Natural killer cell treated with Interleukin-12 subunit alpha and Interleukin-12 subunit beta and Interleukin-15 and Interleukin-18, amount 100 ng/mL, for 72 hours (primary cell): ENCODE measurements around the gene CLIP4. TPM values are rescaled to one million over a fixed set of nuclear protein-coding genes. Genes with fewer than 3 reads are reported as not detected.

ENCODE experiments used
- ATAC-seq, 2 donors: fragments of 150-1000 bp; cut with Tn5 transposase in 1 of 2; sonication (Bioruptor Pico), chemical (Tn5 transposase) in 1 of 2; 2 replicates each; pipeline ENCODE4 v1.10.0; 2021
- DNase-seq: peaks from one replicate; pipeline ENCODE4 v3.0.0; 2022; ENCODE audit warnings: low spot score
- H3K27ac Mint-ChIP-seq, 2 donors: 1 replicate in 1 of 2; 2 replicates in 1 of 2; pipeline ENCODE4 v1.8.0; 2022; ENCODE audit warnings: mixed read lengths in 2 of 2, mild to moderate bottlenecking in 1 of 2, moderate library complexity in 1 of 2
- H3K27me3 Mint-ChIP-seq, 2 donors: 1 replicate in 1 of 2; 2 replicates in 1 of 2; pipeline ENCODE4 v1.8.0; 2022; ENCODE audit warnings: mixed read lengths in 2 of 2
- H3K36me3 Mint-ChIP-seq: one replicate; pipeline ENCODE4 v1.8.0; 2022; ENCODE audit warnings: mixed read lengths
- H3K4me1 Mint-ChIP-seq, 2 donors: 1 replicate in 1 of 2; 2 replicates in 1 of 2; pipeline ENCODE4 v1.8.0; 2022; ENCODE audit warnings: low read depth in 2 of 2, mixed read lengths in 2 of 2, mild to moderate bottlenecking in 1 of 2
- H3K4me3 Mint-ChIP-seq: one replicate; pipeline ENCODE4 v1.8.0; 2022; ENCODE audit warnings: mixed read lengths
- H3K9me3 Mint-ChIP-seq: 2 replicates; pipeline ENCODE4 v1.8.0; 2022; ENCODE audit warnings: mixed read lengths
- total RNA-seq, 2 donors: library from RNA; stranded (reverse); gene quantifications; one replicate each; pipeline ENCODE4 v1.2.3, GENCODE V29; 2022

CLIP4 gene
- total RNA-seq: 10 to 100 TPM; 24.4 to 40.6 TPM

- Mint-ChIP-seq H3K4me3 (peak within 1 kb of the TSS; percentile 98), H3K27me3 (peaks cover 3 to 5% of the 10 kb centered on the region in 2 donors), H3K9me3 (no peaks in the 10 kb centered on the region), H3K4me1 (peaks cover 27 to 45% of the 10 kb centered on the region in 2 donors), H3K27ac (peak within 1 kb of the TSS; percentile 95 to 97), H3K36me3 (no peaks in the 10 kb centered on the region)
- peak; percentile 90 for DNase-seq
- ATAC-seq: peak; percentile 89 to 95
These were observed at the start of gene CLIP4 for GRCh38 chr2:29114946-29115609. Gene CLIP4, plus strand, starts transcription at chr2:29115415. Its CDS starts 5,974 bp downstream, at chr2:29121389.

- Mint-ChIP-seq H3K4me1 (no peaks in the 10 kb centered on the region), H3K27me3 (no peaks in the 10 kb centered on the region), H3K36me3 (no peaks in the 10 kb centered on the region), H3K9me3 (no peaks in the 10 kb centered on the region), H3K27ac (no peak overlapping the region), H3K4me3 (no peak overlapping the region)
- ATAC-seq (no peak), DNase-seq (no peak)
These were observed 48.8 kb upstream of the CLIP4 start for GRCh38 chr2:29066271-29066860.

GRCh38 chr2:29066997-29067605 lies 48.1 kb upstream of the CLIP4 start:
- Mint-ChIP-seq H3K9me3 (no peaks in the 10 kb centered on the region), H3K4me1 (no peaks in the 10 kb centered on the region), H3K36me3 (no peaks in the 10 kb centered on the region), H3K27ac (no peak overlapping the region), H3K27me3 (no peaks in the 10 kb centered on the region), H3K4me3 (no peak overlapping the region)
- DNase-seq (no peak), ATAC-seq (no peak)

- Mint-ChIP-seq H3K27ac (no peak overlapping the region), H3K36me3 (no peaks in the 10 kb centered on the region), H3K4me3 (no peak overlapping the region), H3K9me3 (no peaks in the 10 kb centered on the region), H3K4me1 (no peaks in the 10 kb centered on the region), H3K27me3 (no peaks in the 10 kb centered on the region)
- no peak for DNase-seq
- no peak for ATAC-seq
These were observed 46.7 kb upstream of the CLIP4 start for GRCh38 chr2:29068513-29068912.

GRCh38 chr2:29070526-29070925 lies 44.7 kb upstream of the CLIP4 start:
- Mint-ChIP-seq H3K36me3 (no peaks in the 10 kb centered on the region), H3K27ac (no peak overlapping the region), H3K4me3 (no peak overlapping the region), H3K27me3 (no peaks in the 10 kb centered on the region), H3K9me3 (no peaks in the 10 kb centered on the region), H3K4me1 (no peaks in the 10 kb centered on the region)
- DNase-seq (no peak), ATAC-seq (no peak)

GRCh38 chr2:29071032-29071975 lies 43.9 kb upstream of the CLIP4 start:
- no peak for DNase-seq
- no peaks in the 10 kb centered on the region for H3K9me3 Mint-ChIP-seq
- H3K27ac Mint-ChIP-seq: no peak overlapping the region
- no peaks in the 10 kb centered on the region for H3K36me3 Mint-ChIP-seq
- H3K4me3 Mint-ChIP-seq: no peak overlapping the region
- no peaks in the 10 kb centered on the region for H3K27me3 Mint-ChIP-seq
- peak in 1 of 2 donors; percentile 41 for ATAC-seq
- H3K4me1 Mint-ChIP-seq: no peaks in the 10 kb centered on the region

- no peaks in the 10 kb centered on the region for H3K9me3 Mint-ChIP-seq
- H3K4me3 Mint-ChIP-seq: no peak overlapping the region
- ATAC-seq (no peak), DNase-seq (no peak)
- no peaks in the 10 kb centered on the region for H3K27me3 Mint-ChIP-seq
- H3K27ac Mint-ChIP-seq: no peak overlapping the region
- no peaks in the 10 kb centered on the region for H3K36me3 Mint-ChIP-seq
- no peaks in the 10 kb centered on the region for H3K4me1 Mint-ChIP-seq
These were observed 43.0 kb upstream of the CLIP4 start for GRCh38 chr2:29072251-29072650.

GRCh38 chr2:29072971-29073725 lies 42.1 kb upstream of the CLIP4 start:
- no peaks in the 10 kb centered on the region for H3K27me3 Mint-ChIP-seq
- no peaks in the 10 kb centered on the region for H3K36me3 Mint-ChIP-seq
- H3K9me3 Mint-ChIP-seq: no peaks in the 10 kb centered on the region
- ATAC-seq (no peak), DNase-seq (no peak)
- no peaks in the 10 kb centered on the region for H3K4me1 Mint-ChIP-seq
- no peak overlapping the region for H3K27ac Mint-ChIP-seq
- H3K4me3 Mint-ChIP-seq: no peak overlapping the region

- Mint-ChIP-seq H3K4me1 (no peaks in the 10 kb centered on the region), H3K27ac (no peak overlapping the region), H3K36me3 (no peaks in the 10 kb centered on the region), H3K4me3 (no peak overlapping the region), H3K9me3 (no peaks in the 10 kb centered on the region), H3K27me3 (no peaks in the 10 kb centered on the region)
- ATAC-seq (no peak), DNase-seq (no peak)
These were observed 41.3 kb upstream of the CLIP4 start for GRCh38 chr2:29073933-29074332.

- no peaks in the 10 kb centered on the region for H3K9me3 Mint-ChIP-seq
- H3K27ac Mint-ChIP-seq: no peak within 1 kb of the TSS
- H3K27me3 Mint-ChIP-seq: no peaks in the 10 kb centered on the region
- H3K36me3 Mint-ChIP-seq: no peaks in the 10 kb centered on the region
- ATAC-seq: no peak
- no peak within 1 kb of the TSS for H3K4me3 Mint-ChIP-seq
- DNase-seq: no peak
- H3K4me1 Mint-ChIP-seq: no peaks in the 10 kb centered on the region
These were observed 40.8 kb upstream of the CLIP4 start, which contains the start of gene PCARE for GRCh38 chr2:29074411-29074810. Gene PCARE, minus strand, starts transcription at chr2:29074523. Its CDS starts 262 bp downstream, at chr2:29074261.

- Mint-ChIP-seq H3K4me1 (no peaks in the 10 kb centered on the region), H3K9me3 (no peaks in the 10 kb centered on the region), H3K4me3 (no peak overlapping the region), H3K36me3 (no peaks in the 10 kb centered on the region), H3K27ac (no peak overlapping the region), H3K27me3 (no peaks in the 10 kb centered on the region)
- ATAC-seq: no peak
- no peak for DNase-seq
These were observed 39.1 kb upstream of the CLIP4 start for GRCh38 chr2:29075894-29076705.

GRCh38 chr2:29079887-29080286 lies 35.3 kb upstream of the CLIP4 start:
- H3K27ac Mint-ChIP-seq: no peak overlapping the region
- no peaks in the 10 kb centered on the region for H3K27me3 Mint-ChIP-seq
- DNase-seq: no peak
- H3K9me3 Mint-ChIP-seq: no peaks in the 10 kb centered on the region
- no peaks in the 10 kb centered on the region for H3K36me3 Mint-ChIP-seq
- no peak for ATAC-seq
- H3K4me1 Mint-ChIP-seq: no peaks in the 10 kb centered on the region
- no peak overlapping the region for H3K4me3 Mint-ChIP-seq
